ENCODE data around the gene RTP2. TPM values are rescaled to one million over a fixed set of nuclear protein-coding genes. Genes with fewer than 3 reads are reported as not detected.

The RTP2 gene
- total and polyA plus RNA-seq, 9 of the 15 experiments (the other 6 are each of a cell fraction or from before 2014, with no cell fraction given) = not detected

DNA sequence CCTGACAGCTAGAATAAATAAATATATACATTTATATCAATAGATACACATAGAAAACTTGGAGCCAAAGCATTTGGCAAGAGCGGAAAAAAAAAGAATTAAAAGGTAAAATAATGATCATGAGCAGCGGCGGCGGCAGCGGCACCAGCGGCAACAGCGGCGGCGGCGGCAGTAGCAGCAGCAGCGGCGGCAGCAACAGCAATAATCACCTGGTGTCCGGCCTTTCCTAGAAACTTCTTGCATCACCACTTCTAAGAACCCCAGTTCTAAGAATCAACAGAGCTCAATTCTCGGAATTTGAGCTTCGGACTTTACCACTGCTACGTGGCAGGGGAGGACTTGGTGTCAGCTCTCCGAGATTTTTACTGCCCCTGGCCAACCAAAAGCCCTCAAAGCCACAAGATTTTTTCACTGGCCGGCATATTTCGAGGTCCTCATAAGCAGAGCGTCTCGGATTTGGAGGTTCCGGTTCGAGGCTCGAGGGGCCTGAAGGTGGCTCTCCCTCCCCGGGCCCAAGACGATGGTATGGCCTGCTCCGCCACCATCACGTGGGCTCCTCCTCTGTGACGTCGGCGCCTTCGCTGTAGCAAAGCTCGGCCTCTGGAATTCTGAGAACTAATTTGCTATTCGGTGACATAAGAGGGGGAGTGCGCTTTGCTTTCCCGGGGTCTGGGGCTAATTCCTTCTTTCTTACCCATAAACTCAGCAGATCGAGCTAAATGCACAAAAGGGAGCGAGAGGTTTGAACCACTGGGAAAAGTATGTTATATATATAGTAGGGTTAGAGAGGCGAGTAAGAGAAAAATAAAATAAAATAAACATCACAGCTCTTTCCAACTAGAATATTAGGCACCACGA is 43.1 kb upstream of the RTP2 start, which contains the start of gene BCL6 (continued):
- TF ChIP-seq ZNF143 (CRISPR knock-in tag; IDR thresholded peaks at IDR 0.05) (no peak), CC2D1A (IDR thresholded peaks at IDR 0.05) (0 out of 2 replicates have a peak, but pooled peaks have one; percentile 32), SMARCA5 (IDR thresholded peaks at IDR 0.05) (peak; percentile 100), SIN3B (IDR thresholded peaks at IDR 0.05; ENCODE audit: low read depth) (peak; percentile 28; the same call in 1 of the 2 replicates), ZBTB7A (IDR thresholded peaks at IDR 0.05; ENCODE audit: borderline replicate concordance, control insufficient read depth, low read depth, low read length) (peak; percentile 41; the same call in 1 of the 2 replicates), LEF1 (IDR thresholded peaks at IDR 0.05) (peak; percentile 71; the same call in 1 of the 2 replicates), HMG20B (CRISPR knock-in tag; IDR thresholded peaks at IDR 0.05) (no peak), ZNF445 (CRISPR knock-in tag; IDR thresholded peaks at IDR 0.05; ENCODE audit: low read depth) (no peak), NEUROD1 (IDR thresholded peaks at IDR 0.05; ENCODE audit: borderline replicate concordance, low read depth, low read length, partially characterized antibody) (no peak), GTF2E2 (tag; IDR thresholded peaks at IDR 0.05) (peak; percentile 91), FIP1L1 (IDR thresholded peaks at IDR 0.05; ENCODE audit: low read depth, low read length, poor library complexity, severe bottlenecking) (peak; percentile 42), SMAD4 (CRISPR knock-in tag; conservative IDR thresholded peaks at IDR 0.05) (peak; percentile 86), ZNF24 (IDR thresholded peaks at IDR 0.05) (no peak), TAF7 (tag; IDR thresholded peaks at IDR 0.05) (peak; percentile 92), YY1 (IDR thresholded peaks at IDR 0.05; ENCODE audit: borderline replicate concordance in 1 of 3, control insufficient read depth in 1 of 3, extremely low read depth in 1 of 3, insufficient read depth in 3 of 3, insufficient read length in 1 of 3, insufficient replicate concordance in 2 of 3, low read depth in 1 of 3, low read length in 2 of 3) (peak in 1 of 3 experiments; percentile 16), BRD9 (IDR thresholded peaks at IDR 0.05; ENCODE audit: low read depth, partially characterized antibody) (no peak), ZFP36 (IDR thresholded peaks at IDR 0.05; ENCODE audit: low read depth, low read length, partially characterized antibody) (no peak), ZNF197 (CRISPR knock-in tag; IDR thresholded peaks at IDR 0.05; ENCODE audit: low read depth) (0 out of 2 replicates have a peak, but pooled peaks have one; percentile 43), RCOR1 (IDR thresholded peaks at IDR 0.05; ENCODE audit: borderline replicate concordance in 1 of 2, low read depth in 2 of 2, low read length in 2 of 2) (peak in 1 of 2 experiments; percentile 54; a peak in 1 of 4 replicates)
- TF ChIP-seq, protein P1, sequence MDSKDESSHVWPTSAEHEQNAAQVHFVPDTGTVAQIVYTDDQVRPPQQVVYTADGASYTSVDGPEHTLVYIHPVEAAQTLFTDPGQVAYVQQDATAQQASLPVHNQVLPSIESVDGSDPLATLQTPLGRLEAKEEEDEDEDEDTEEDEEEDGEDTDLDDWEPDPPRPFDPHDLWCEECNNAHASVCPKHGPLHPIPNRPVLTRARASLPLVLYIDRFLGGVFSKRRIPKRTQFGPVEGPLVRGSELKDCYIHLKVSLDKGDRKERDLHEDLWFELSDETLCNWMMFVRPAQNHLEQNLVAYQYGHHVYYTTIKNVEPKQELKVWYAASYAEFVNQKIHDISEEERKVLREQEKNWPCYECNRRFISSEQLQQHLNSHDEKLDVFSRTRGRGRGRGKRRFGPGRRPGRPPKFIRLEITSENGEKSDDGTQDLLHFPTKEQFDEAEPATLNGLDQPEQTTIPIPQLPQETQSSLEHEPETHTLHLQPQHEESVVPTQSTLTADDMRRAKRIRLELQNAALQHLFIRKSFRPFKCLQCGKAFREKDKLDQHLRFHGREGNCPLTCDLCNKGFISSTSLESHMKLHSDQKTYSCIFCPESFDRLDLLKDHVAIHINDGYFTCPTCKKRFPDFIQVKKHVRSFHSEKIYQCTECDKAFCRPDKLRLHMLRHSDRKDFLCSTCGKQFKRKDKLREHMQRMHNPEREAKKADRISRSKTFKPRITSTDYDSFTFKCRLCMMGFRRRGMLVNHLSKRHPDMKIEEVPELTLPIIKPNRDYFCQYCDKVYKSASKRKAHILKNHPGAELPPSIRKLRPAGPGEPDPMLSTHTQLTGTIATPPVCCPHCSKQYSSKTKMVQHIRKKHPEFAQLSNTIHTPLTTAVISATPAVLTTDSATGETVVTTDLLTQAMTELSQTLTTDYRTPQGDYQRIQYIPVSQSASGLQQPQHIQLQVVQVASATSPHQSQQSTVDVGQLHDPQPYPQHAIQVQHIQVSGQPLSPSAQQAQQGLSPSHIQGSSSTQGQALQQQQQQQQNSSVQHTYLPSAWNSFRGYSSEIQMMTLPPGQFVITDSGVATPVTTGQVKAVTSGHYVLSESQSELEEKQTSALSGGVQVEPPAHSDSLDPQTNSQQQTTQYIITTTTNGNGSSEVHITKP (IDR thresholded peaks at IDR 0.05; ENCODE audit: partially characterized antibody) = peak; percentile 100
- TF ChIP-seq, protein P2, sequence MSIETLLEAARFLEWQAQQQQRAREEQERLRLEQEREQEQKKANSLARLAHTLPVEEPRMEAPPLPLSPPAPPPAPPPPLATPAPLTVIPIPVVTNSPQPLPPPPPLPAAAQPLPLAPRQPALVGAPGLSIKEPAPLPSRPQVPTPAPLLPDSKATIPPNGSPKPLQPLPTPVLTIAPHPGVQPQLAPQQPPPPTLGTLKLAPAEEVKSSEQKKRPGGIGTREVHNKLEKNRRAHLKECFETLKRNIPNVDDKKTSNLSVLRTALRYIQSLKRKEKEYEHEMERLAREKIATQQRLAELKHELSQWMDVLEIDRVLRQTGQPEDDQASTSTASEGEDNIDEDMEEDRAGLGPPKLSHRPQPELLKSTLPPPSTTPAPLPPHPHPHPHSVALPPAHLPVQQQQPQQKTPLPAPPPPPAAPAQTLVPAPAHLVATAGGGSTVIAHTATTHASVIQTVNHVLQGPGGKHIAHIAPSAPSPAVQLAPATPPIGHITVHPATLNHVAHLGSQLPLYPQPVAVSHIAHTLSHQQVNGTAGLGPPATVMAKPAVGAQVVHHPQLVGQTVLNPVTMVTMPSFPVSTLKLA (conservative IDR thresholded peaks at IDR 0.05) = peak; percentile 88 to 91

Data from K562 (cell line).